HG03469 (cell line): Measurements from ENCODE around the gene POLE.

ENCODE experiments used
- ATAC-seq: cut with Tn5 transposase; IDR thresholded peaks from one replicate; pipeline ENCODE4 v1.9.1; 2021; ENCODE audit warnings: mild to moderate bottlenecking, moderate library complexity, moderate number of reproducible peaks; ENCODE audit not compliant: unreplicated experiment

Gene POLE

DNA sequence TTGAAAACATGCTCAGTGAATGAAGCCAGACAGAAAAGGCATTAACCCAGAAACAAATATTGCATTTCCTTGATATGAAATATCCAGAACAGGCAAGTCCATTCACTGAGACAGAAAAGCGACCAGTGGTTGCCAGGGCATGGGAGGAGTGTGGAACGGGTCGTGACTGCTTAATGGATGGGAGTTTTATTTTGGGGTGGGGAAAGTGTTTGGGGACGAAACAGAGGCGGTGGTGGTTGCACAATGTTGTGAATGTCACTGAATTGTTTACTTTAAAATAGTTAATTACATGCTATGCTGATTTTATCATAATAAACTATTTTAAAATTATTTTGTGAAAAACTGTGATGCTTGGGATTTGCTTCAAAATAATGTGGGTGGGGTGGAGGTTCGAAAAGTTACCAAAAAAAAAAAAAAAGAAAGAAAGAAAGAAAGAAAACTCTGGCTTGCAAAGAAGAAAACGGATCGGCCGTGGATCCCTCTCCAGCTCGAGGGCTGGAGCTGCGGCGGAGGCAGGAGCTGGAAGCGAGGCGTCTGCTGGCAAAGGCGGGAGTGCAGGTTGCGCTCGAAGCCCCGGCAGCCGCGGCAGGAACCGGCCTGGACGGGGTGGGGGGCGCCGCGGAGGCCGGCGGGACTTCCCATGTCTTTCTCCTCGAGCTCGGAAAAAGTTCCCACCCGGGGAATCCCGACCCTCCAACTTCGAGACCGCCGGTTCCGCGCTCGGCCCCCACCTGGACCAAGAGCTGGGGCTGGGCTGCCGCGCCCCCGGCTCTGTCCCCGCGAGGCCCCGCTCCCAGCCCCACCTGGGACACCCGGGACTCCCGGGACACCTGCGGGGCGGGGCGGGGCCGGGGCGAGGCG lies 69.1 kb downstream of the POLE start:
- no peak for ATAC-seq

DNA sequence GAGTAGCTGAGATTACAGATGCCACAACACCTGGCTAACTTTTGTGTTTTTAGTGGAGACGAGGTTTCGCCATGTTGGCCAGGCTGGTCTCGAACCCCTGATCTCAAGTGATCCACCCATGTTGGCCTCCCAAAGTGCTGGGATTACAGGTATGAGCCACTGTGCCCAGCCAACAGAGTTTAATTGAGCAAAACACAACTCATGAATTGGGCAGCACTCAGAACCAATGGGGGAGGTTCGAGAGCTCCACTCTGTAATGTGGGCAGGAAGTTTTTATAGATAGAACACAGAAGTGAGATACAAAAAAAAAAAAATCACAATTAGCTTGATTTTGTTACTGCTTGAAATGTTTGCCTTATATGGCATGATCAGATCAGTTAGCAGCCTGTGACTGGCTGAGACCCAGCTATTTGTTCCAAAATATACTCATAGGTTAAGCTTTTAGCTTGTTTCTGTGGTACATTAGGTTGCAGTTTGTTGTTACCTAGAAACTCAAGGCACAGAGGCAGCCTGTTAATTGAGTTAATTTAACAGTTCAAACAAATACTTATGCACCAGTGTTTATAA lies 69.9 kb downstream of the POLE start:
- no peak for ATAC-seq

DNA sequence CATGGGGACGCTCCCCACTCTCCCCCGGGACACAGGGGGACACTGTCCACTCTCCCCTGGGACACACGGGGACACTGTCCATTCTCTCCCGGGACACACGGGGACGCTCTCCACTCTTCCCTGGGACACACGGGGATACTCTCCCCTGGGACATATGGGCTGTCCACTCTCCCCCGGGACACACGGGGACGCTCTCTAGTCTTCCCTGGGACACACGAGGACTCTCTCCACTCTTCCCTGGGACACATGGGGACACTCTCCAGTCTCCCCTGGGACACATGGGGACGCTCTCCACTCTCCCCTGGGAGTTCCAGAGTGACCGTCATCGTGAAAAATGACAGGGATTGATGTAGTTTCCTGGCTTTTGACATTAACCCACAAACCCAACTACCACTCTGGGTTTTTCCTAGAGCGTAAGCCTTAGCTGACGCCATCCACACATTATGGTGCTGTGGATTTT lies 71.5 kb downstream of the POLE start:
- ATAC-seq, result no peak

DNA sequence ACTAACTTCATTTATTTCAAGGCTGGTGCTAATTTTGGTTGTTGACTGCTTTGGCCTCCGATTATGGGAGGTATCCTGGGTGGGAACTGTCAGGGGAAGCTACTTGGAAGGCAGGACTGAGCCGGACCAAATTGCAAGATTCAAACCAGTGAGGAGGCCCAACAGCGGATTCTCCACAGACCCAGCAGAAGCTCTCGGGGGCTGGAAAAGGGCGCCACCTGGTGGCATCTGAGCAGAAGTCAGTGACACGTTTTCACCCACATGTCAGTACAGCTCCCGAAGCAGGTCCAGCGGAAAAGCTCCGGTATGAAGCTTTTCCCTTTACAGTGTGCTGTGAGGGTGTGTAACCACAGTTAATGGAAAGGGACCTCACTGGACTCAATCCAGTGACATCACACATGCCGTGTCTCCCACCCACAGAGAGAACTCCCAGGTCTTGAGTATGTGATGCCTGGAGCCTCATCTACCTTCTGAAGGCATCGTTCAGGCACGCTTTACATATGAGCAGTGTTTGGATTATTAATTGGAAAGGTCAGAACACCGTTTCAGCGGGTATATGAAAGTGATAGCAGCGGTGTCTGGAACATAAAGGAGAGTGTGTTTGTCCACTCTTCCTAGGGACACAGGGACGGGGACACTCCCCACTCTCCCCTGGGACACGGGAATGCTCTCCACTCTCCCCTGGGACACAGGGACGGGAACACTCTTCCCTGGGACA lies 72.1 kb downstream of the POLE start:
- no peak for ATAC-seq

DNA sequence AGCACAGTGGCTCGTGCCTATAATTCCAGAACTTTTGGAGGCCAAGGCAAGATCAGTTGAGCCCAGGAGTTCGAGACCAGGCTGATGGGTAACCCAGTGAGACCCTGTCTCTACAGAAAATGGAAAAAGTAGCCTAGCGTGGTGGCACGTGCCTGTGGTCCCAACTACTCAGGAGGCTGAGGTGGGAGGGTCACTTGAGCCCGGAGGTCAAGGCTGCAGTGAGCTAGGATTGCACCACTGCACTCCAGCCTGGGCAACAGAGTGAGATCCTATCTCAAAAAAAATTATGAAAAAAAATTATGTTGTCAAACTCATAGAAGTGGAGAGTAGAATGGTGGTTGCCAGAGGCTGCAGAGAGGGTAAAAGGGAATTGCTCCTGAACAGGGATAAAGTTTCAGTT lies 73.1 kb downstream of the POLE start:
- ATAC-seq, result no peak

DNA sequence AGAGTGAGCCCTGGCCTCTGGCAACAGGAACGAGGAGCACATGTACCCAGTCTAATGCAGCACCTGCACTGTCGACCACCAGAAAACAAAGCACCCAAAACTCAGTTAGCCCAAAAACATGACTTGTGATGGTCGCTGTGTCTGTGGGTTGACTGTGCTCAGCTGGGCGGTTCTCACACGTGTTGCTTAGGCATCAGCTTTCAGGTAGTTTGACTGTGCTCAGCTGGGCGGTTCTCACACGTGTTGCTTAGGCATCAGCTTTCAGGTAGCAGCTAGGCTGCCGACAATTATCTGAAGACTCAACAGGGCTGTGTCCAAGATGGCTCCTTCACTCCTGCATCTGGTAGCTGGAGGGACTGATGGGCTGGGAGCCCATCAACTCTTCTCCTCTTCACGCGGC lies 75.5 kb downstream of the POLE start:
- ATAC-seq, result no peak

DNA sequence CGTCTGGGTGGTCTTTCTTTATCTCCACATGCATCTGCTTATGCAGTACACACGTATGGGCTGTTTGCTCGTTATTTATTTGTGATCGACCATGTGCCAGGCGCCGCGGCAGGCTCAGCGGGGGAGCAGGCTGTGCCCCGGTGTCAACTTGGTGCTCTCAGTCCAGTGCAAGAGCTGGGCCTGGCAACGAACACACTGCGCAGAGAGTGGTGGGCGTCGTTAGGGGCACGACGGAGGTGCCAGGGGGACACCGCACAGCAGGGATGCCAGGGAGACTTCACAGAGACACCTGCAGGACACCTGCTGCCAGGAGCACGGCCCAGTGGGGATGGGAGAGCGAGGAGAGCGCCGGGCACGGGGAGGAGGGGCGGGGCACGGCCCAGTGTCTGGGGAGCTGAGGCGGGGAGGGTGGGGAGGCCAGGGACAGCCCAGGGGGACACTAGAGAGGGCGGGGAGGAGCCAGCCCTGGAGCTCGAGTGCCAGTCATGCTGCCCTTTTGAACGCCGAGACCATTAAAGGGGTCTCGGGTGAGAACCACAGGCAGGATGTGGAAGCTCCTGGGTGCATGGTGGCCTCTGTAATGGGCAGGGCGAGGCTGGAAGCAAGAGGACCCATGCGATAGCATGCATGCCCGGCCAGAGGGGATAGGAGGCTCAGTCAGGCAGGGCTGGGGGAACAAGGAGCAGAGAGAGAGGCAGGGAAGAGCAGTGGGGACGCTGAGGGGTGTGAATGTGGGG lies 76.1 kb downstream of the POLE start:
- ATAC-seq, result no peak

DNA sequence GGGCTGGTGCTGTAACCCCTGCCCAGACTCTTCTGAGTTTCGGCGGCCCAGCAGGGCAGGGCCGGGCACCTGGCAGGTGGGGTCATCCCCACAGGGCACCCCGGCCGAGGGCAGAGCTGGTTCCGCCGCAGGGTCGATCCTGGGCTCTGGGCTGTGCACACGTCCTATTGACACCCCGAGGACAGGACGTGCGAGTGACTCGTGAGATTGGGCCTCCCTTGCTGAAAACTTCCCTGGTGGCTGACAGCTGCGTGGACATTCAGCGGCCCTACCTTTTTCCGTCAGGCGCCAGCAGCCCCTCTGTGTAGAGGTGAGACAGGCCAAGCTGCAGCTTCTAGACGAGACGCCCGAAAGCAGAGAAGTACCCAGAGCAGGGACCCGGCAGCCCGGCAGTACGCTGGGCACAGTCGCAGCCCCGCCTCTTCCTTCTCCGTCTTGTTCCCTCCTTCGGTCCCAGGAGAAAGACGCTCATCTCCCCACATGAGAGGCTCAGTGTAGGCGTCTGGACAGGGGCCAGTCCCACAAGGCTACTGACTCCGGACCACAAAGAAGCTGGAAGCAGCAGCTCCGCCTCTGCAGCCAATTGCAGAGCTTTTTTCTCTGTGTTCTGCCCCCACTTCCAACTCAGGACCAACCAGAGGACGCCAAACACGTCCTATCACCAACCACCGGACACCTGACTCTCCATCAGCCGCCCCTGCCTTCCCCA lies 76.9 kb downstream of the POLE start, which contains the start of gene LRCOL1:
TSS of gene LRCOL1 (minus strand) at position 532 of the 709 bp plus-strand sequence. CDS start 4,331 bp downstream, outside the sequence.
- ATAC-seq, result no peak

DNA sequence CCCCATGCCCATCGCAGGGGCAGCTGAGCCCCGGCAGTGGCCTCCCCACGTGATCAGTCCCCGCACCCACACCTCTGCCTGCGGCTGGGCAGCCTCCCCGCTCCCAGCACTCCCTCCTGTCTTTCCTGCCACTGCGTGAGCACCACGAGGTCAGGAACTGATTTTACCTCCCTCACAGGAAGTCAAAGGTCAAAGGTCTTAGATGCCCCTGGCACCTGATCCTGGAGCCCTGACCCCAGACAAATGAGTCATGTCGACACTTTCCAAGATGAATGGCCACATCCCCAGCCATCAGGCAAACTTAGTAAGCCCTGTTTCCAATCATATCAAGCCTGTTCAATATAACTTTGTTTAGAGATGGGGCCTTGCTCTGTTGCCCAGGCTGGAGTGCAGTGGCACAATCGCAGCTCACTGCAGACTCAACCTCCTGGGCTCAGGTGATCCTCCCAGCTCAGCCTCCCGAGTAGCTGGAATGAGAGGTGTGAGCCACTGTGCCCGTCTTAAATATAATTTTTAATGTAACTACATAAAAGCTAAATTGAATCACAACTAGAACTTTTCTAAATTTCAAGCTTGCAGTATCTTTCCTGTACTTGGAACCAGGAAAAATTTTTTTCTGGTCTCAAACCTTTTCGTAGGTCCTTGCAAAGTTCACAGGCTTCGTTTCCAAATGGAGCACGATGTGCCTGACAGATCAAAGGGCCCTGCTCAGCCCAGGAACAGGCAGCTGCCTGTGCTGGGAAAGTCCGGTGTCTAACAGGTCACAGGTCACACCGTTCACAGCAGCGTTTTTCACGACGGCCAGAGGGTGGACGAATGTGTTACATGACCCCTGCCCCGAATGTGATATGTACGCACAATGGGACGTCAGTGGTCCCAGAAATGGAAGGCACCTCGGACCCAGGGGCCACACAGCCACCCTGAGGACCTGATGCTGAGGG lies 78.6 kb downstream of the POLE start:
- ATAC-seq, result no peak

DNA sequence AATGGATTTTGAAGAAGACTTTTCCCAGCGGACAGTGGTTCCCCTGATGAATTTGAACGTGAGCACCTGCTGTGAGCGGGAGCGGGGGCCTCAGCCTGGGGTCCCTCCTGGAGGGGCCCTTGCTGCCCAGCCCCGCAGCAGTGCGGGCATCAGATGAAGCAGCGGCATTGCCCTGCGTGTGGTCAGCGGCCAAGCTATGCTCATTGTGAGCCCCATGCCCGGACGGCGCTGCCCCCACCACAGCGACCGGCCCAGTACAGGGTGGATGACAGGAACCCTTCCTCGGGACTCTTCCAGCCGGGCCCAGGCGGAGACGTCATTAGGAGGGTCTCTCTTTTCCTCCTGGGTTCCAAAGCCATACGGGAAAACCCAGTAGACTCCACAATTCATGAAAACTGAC lies 80.2 kb downstream of the POLE start:
- no peak for ATAC-seq

DNA sequence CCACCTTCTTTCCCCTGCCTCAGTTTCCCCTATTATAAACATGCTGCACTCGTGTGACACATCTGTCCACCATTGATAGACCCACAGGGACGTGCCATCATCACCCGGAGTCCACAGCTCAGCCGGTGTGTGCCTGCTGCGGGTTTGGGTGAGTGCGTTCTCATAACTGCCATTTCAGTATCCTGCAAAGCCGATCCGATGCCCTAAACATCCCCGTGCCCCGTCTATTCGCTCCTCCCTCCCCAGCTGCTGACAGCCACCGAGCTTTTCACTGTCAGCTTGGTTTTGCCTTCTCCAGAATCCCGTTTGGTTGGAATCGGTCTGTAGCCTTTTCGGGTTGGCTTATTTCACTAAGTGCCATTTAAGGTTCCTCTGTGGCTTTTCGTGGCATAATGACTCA lies 80.7 kb downstream of the POLE start:
- no peak for ATAC-seq

DNA sequence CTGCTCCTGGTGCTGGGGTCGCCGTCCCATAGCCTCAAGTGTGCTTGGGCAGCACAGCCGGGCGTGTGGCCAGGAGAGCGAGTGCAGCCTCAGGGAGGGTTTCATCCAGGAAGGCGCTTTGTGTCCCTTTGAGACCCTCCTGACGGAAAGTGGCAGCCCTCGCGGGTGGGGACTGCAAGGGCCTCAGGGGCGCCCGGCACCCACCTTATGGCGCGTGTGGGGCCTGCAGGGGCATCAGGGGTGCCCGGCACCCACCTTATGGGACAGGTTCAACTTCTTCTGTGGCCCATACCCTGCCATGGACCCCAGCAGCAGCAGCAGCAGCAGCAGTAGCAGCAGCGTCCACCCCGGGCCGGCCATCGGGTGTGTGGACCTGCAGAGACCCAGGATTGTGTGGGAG lies 81.2 kb downstream of the POLE start:
- no peak for ATAC-seq

DNA sequence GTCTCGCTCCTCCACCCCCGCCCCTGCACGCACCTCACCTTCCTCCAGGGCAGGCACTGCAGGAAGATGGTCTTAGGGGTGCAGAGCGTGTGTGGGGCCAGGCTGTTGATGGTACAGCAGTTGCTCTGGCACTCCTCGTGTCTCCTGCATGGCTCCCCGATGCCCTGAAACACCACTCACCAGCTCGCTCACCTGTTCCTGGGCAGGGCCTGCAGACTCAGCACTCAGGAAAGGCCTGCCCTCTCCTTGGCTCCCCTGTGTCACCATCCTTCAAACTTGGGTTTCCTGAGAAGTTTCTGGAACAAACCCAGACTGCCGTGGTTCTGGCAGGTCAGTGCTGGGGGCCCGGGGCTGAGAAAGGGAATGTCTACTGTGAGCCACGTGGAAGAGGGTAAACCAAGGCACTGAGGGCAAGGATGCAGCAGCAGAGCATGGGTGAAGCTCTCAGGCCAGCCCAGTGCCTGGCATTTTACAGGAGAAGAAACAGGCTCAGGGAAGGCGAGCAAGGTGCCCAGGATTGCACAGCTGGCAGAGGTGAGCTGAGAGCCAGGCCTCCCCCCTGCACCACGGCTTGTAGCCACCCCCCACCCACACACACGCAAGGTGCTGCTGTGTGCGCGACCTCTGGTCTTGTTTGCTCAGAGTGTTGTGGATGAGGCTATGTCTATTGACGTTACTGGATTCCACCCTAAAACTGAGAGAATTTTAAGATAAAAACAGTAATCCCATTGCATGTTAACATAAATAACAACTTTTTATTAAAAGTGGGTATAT lies 82.3 kb downstream of the POLE start:
- no peak for ATAC-seq

DNA sequence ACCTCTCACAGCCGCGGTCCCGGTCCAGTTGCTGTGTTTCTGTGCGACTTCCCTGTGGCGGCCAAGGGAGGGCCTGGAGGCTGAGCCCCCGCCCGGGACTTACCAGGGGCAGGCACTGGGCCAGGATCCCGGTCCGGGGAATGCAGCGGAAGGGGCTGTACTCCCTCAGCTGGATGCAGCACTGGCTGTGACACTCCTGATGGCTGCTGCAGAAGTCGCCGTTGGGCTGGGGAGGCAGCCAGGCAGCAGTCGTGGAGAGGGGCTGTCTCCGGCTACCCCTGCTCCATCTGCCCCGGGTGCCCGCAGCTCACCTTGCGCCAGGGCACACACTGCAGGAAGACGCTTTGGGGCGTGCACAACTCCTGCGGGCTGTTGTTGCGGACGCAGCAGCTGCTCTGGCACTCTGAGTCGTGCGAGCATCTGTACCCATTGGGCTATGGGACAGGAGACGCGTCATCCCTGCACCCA lies 83.0 kb downstream of the POLE start:
- ATAC-seq, result no peak

DNA sequence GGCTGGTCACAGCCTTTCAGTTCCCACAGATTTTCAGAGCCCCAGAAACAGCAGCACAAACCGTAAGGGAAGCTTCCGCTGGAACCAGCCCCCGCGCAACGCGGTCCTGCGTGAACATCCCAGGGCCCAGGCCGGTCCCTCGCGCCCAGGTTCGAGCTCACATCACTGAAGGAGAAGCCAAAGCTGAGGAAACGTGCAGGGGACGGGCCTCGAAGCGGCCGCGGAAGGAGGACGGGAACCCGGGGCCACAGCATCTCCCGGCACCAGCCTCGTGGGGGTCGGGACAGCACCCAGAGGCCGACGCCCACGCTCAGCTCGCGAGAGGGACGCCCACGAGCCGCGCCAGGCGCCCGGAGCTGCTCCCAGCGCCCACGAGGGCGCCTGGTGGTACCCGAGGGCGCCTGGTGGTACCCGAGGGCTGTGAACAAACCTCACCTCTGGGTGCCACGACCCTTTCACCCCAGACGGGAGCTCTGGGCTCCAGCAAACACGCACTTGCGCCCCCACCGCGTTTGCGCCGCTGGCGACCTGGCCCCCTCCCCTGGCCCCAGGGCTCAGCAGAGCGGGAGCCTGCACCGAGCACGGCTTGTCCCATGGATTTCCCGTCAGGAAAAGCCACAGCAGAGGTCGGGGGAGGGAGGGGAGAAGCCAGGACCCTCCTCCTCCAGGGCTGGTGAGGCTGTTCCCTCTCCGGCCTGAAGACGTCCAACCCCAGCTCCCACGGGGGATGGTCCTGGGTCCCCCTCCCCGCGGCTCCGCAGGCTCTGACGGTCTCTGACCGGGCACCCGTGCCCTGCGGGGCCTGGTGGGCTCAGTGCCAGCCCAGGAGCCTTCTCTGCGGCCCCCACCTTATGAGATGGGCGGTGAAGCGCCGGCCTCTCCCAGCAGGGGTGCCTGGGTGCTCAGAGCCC lies 83.6 kb downstream of the POLE start:
- no peak for ATAC-seq

DNA sequence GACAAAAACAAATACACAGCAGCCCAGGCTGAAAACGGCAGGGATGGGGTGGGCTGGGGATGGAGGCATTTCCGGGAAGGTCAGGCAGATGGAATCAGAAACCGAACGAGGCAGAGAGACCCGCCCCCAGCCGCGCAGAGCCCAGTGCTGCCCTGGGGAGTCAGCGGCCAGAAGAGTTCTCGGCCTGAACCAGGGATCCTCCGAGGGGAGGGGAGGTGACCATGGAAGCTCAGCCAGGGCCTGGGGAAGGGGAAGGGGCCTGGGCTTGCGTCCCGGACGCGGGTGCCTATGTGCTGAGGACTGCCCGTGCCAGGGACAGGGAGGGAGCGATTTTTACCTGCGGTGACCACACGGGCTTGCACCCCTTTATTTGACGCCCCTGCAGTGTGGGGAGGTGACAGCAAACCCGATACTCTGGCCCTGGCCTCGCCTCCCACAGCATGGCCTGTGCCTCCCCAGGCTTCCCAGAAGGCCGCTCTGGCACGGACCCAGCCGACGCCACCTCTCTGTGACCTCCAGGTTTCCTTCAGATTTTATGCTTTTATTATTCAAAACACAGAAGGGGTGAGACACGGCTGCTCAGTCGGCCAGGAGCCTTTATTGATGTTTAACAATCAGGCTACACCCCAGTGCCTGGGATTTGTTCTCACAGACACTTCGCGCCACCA lies 84.4 kb downstream of the POLE start:
- no peak for ATAC-seq
